ENCODE results near the gene SLFN13.

Gene SLFN13

DNA sequence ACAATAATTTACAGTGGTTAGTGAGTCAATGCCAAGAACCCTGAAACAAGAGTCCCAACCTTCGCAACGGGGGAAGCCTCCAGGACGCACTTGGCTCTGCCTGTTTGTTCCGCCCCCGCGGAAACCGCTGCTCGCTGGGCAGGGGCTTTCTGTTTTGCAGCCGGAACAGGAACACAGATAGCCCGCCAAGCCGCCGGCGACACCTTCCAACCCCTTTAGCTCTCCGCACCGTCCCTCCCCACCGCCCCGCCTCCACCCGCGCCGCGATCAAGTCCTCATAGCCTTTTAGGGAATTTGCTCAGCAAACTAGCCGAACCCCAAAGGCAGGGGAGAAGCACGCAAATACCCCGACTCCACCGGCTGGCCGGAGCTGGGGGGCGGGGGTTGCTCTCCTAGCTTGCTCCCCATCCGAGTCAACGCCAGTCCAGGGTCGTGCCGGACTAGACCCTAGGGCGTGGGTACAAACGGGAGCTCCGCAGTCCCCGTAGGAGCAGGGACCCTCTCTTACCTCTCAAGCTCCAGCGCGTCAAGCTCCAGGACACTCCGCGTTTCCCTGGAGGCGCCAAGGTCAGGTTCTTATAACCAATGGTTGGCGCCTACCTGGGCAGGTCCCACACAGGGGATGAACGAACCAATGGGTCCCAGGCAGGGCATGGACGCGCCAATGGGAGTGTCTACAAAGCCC, at the start of gene SLFN13:
SLFN13 (minus strand) TSS at position 553 of the 685 bp plus-strand sequence. CDS start 3,086 bp downstream, outside the sequence.
- ChIA-PET POLR2A (interaction anchor here (1.4 kb wide), 1 partner anchor 75 kb away, joined by 6 read pairs; the partner anchor contains the start of gene SLFN11), CTCF (interaction anchor here (1.0 to 2.2 kb wide), 5 partner anchors 10 to 135 kb away, joined by 3 to 9 read pairs (median 5); no protein-coding TSS in a partner anchor)
- no peak for TF ChIP-seq CTCF (IDR thresholded peaks at IDR 0.05; ENCODE audit: control extremely low read depth, extremely low read depth, low read depth, missing control alignments)
- peak; percentile 86 for DNase-seq (ENCODE audit: extremely low spot score)

GRCh38 chr17:35496451-35497290, 48.1 kb upstream of the SLFN13 start:
- ChIA-PET CTCF (no interaction called here), POLR2A (no interaction called here)
- no peak for TF ChIP-seq CTCF (IDR thresholded peaks at IDR 0.05; ENCODE audit: control extremely low read depth, extremely low read depth, low read depth, missing control alignments)
- no peak for DNase-seq (ENCODE audit: extremely low spot score)

GRCh38 chr17:35493040-35493439, 44.5 kb upstream of the SLFN13 start:
- DNase-seq (ENCODE audit: extremely low spot score), result no peak
- TF ChIP-seq CTCF (IDR thresholded peaks at IDR 0.05; ENCODE audit: control extremely low read depth, extremely low read depth, low read depth, missing control alignments), result no peak
- POLR2A ChIA-PET, result no interaction called here
- CTCF ChIA-PET, result interaction anchor here (1.4 kb wide), 1 partner anchor 60 kb away, joined by 3 read pairs; no protein-coding TSS in a partner anchor

GRCh38 chr17:35491417-35491816, 42.9 kb upstream of the SLFN13 start:
- ChIA-PET POLR2A (no interaction called here), CTCF (interaction anchor here (0.7 to 2.2 kb wide), 2 partner anchors 8 to 179 kb away, joined by 3 to 5 read pairs; no protein-coding TSS in a partner anchor)
- TF ChIP-seq CTCF (IDR thresholded peaks at IDR 0.05; ENCODE audit: control extremely low read depth, extremely low read depth, low read depth, missing control alignments), result no peak
- DNase-seq (ENCODE audit: extremely low spot score), result no peak

DNA sequence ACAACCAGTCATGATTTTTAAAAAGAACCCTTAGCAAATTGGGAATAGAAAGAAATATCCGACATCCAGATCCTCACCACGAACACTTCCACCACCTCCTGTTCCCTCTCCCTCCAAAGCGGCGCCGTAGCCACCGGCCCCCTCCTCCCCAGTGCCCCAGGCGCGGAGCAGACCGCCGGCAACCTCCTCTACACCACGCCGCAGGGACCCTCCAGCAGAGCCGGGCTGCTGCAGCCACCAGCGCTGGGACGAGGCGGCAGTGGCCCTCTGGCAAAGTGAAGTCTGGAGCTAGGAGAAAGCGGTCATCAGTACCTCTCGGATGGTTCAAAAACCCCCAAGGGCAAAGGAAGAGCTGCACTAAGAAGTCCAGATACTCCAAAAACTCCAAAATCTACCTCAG, 41.4 kb upstream of the SLFN13 start:
- ChIA-PET POLR2A (no interaction called here), CTCF (interaction anchor here (2.2 kb wide), 1 partner anchor 177 kb away, joined by 5 read pairs; no protein-coding TSS in a partner anchor)
- TF ChIP-seq CTCF (IDR thresholded peaks at IDR 0.05; ENCODE audit: control extremely low read depth, extremely low read depth, low read depth, missing control alignments), result no peak
- DNase-seq (ENCODE audit: extremely low spot score), result no peak

- DNase-seq (ENCODE audit: extremely low spot score), result no peak
- no peak for TF ChIP-seq CTCF (IDR thresholded peaks at IDR 0.05; ENCODE audit: control extremely low read depth, extremely low read depth, low read depth, missing control alignments)
- CTCF ChIA-PET, result interaction anchor here (1.2 to 3.3 kb wide), 2 partner anchors 22 to 177 kb away, joined by 3 to 18 read pairs; no protein-coding TSS in a partner anchor
- POLR2A ChIA-PET, result interaction anchor here (1.2 kb wide), 1 partner anchor 116 kb away, joined by 3 read pairs; the partner anchor contains the start of gene SLFN11
Observed at GRCh38 chr17:35488991-35489390, 40.4 kb upstream of the SLFN13 start.
